ENCODE data around the gene KCNQ1. TPM values are rescaled to one million over a fixed set of nuclear protein-coding genes. Genes with fewer than 3 reads are reported as not detected.

The KCNQ1 gene
- total RNA-seq, 4 donors from 2014 or later = 5.6 to 46.8 (median 24.6) TPM

DNA sequence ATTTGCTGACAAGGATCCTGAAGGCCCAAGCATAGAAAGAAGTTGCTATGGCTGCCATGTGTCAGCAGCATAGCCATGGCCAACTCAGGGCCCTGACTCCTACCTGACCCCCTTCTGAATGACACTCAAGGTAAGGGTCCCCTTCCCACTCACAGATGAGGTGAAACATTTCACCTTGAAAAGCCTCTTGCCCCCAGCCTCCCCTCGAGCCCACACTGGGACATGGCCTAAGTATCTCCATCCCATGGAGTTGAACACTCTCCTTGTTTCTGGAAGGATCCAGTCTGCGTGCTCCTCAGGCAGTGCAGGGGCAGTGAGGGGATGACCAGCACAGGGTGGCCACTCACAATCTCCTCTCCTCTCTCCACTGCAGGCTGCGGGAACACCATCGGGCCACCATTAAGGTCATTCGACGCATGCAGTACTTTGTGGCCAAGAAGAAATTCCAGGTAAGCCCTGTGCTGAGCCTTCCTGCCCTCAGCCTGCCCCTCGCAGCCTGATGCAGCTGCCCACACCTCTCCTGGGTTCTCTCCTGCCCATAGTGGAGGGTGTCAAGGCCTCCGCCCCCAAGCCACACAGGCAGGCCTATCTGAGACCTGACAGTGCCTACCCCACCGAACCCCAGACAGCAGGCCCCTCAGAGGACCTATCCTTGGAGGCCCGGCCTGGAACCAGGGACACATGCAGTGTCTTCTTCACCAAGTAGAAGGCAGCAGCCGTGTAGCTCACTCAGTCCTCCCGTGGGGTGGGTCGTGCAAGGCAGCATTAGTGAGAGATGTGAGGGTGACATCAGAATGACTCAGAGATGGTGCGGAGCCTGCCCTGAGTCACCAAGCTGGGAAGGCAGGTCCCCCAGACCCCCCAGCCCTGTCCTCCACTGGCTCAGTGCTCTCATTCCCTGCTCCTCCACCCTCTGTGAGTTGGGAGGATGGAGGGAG is 323.9 kb downstream of the KCNQ1 start:
- no peak for DNase-seq
- H3K9me3 ChIP-seq = no peaks in the 10 kb centered on the region
- 88% methylated on average over 14 of the region's 14 CpGs; no CpG with 5 or more reads in 1 of the 2 donors for WGBS, 2 donors (ENCODE audit: low coverage in 1 of 2)
- no peaks in the 10 kb centered on the region for H3K27me3 ChIP-seq
- H3K27ac ChIP-seq = no peak overlapping the region
- no peaks in the 10 kb centered on the region for H3K4me1 ChIP-seq
- no peak for TF ChIP-seq POLR2AphosphoS5 (IDR thresholded peaks at IDR 0.05)
- TF ChIP-seq POLR2A (IDR thresholded peaks at IDR 0.05) = no peak
- TF ChIP-seq, protein P1, sequence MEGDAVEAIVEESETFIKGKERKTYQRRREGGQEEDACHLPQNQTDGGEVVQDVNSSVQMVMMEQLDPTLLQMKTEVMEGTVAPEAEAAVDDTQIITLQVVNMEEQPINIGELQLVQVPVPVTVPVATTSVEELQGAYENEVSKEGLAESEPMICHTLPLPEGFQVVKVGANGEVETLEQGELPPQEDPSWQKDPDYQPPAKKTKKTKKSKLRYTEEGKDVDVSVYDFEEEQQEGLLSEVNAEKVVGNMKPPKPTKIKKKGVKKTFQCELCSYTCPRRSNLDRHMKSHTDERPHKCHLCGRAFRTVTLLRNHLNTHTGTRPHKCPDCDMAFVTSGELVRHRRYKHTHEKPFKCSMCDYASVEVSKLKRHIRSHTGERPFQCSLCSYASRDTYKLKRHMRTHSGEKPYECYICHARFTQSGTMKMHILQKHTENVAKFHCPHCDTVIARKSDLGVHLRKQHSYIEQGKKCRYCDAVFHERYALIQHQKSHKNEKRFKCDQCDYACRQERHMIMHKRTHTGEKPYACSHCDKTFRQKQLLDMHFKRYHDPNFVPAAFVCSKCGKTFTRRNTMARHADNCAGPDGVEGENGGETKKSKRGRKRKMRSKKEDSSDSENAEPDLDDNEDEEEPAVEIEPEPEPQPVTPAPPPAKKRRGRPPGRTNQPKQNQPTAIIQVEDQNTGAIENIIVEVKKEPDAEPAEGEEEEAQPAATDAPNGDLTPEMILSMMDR (IDR thresholded peaks at IDR 0.05) = no peak
- no peak for TF ChIP-seq EP300 (IDR thresholded peaks at IDR 0.05; ENCODE audit: low read depth)
- no peaks in the 10 kb centered on the region for H3K36me3 ChIP-seq
- intact Hi-C loops (cut with DNase I; ENCODE audit: low total_unique reads) (no loop called here), in situ Hi-C loops (cut with MboI; ENCODE audit: low pct_ligation_motif_present in 1 of 4, low pct_unique_long_range_greater_than_20kb in 1 of 4, low sequenced_read_pairs in 3 of 4) (no loop called here)
- no peak overlapping the region for H3K4me3 ChIP-seq

DNA sequence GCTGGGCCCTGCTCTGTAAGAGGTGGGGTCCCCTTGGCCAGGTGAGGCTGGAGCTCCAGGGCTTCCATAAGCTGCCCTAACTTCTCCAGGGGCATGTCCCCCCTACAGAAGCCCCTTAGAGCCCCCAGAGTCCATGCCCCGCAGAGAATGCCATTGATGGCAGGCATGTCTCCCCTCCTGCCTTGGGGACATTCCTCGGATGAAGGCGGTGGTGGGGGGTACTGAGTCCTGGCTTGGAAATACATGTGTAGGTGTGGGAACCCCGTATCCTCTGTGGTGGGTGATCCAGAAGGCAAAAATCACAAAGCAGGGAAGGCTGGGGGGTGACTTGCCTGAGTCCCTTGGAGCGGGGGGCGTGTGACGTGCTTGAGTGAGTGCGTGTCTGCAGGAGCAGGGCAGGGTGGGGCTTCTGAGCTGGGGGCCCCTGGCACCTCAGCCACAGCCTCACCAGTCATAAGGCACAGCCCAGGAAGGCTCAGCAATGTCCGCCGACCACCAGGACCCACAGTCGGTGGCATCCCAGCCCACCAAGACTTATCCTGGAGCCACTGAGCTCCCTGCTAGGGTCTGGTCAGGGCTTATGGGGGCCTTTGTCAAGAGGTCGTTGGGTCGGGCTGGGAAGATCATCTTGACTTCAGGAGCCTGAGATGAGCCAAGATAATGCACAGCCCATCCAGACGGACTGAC is 324.7 kb downstream of the KCNQ1 start:
- in situ Hi-C loops (cut with MboI; ENCODE audit: low pct_ligation_motif_present in 1 of 4, low pct_unique_long_range_greater_than_20kb in 1 of 4, low sequenced_read_pairs in 3 of 4) (no loop called here), intact Hi-C loops (cut with DNase I; ENCODE audit: low total_unique reads) (loop anchor here (10.0 kb wide), 1 partner anchor 115 kb away; the partner anchor contains the start of gene CDKN1C)
- Histone ChIP-seq H3K9me3 (no peaks in the 10 kb centered on the region), H3K27me3 (no peaks in the 10 kb centered on the region), H3K36me3 (no peaks in the 10 kb centered on the region), H3K4me3 (no peak overlapping the region), H3K4me1 (no peaks in the 10 kb centered on the region), H3K27ac (no peak overlapping the region)
- DNase-seq = no peak
- TF ChIP-seq, protein P1 (IDR thresholded peaks at IDR 0.05) = no peak
- 92% methylated on average over 13 of the region's 14 CpGs; no CpG with 5 or more reads in 1 of the 2 donors for WGBS, 2 donors (ENCODE audit: low coverage in 1 of 2)

- 90% methylated on average over 10 of the region's 13 CpGs; no CpG with 5 or more reads in 1 of the 2 donors for WGBS, 2 donors (ENCODE audit: low coverage in 1 of 2)
- H3K4me3 ChIP-seq = no peak overlapping the region
- no peaks in the 10 kb centered on the region for H3K4me1 ChIP-seq
- in situ Hi-C loops (cut with MboI; ENCODE audit: low pct_ligation_motif_present in 1 of 4, low pct_unique_long_range_greater_than_20kb in 1 of 4, low sequenced_read_pairs in 3 of 4) (no loop called here), intact Hi-C loops (cut with DNase I; ENCODE audit: low total_unique reads) (loop anchor here (10.0 kb wide), 1 partner anchor 115 kb away; the partner anchor contains the start of gene CDKN1C)
- H3K27ac ChIP-seq = no peak overlapping the region
- DNase-seq = no peak
- no peaks in the 10 kb centered on the region for H3K9me3 ChIP-seq
- H3K27me3 ChIP-seq = no peaks in the 10 kb centered on the region
- no peaks in the 10 kb centered on the region for H3K36me3 ChIP-seq
- TF ChIP-seq, protein P1 (IDR thresholded peaks at IDR 0.05) = no peak
- TF ChIP-seq EP300 (IDR thresholded peaks at IDR 0.05; ENCODE audit: low read depth) (no peak), POLR2A (IDR thresholded peaks at IDR 0.05) (no peak), POLR2AphosphoS5 (IDR thresholded peaks at IDR 0.05) (no peak)
Observed at GRCh38 chr11:2770096-2770751, 325.4 kb downstream of the KCNQ1 start.
